Nephron (organoid): Measurements from ENCODE around the gene ADGRF3.

Experiments used
- H3K27ac Mint-ChIP-seq, 3 experiments: 2 replicates each; pipeline ENCODE4 v1.8.0; 2020; ENCODE audit warnings: mixed read lengths in 3 of 3, mild to moderate bottlenecking in 2 of 3, moderate library complexity in 1 of 3
- H3K27me3 Mint-ChIP-seq: 2 replicates; pipeline ENCODE4 v1.8.0; 2021; ENCODE audit warnings: low read depth, mild to moderate bottlenecking, moderate library complexity, mixed read lengths
- H3K36me3 Mint-ChIP-seq: 2 replicates; pipeline ENCODE4 v1.8.0; 2020; ENCODE audit warnings: low read depth, mixed read lengths
- H3K4me1 Mint-ChIP-seq: 2 replicates; pipeline ENCODE4 v1.8.0; 2020; ENCODE audit warnings: mixed read lengths
- H3K4me3 Mint-ChIP-seq, 3 experiments: 2 replicates each; pipeline ENCODE4 v1.8.0; 2020; ENCODE audit warnings: mild to moderate bottlenecking in 3 of 3, mixed read lengths in 3 of 3, moderate library complexity in 2 of 3
- H3K9me3 Mint-ChIP-seq: 2 replicates; pipeline ENCODE4 v1.8.0; 2020; ENCODE audit warnings: mixed read lengths
- CTCF ChIP-seq, 3 experiments: fragments of 200-600 bp; sonication (generic); IDR thresholded peaks; one replicate each; pipeline ENCODE4 v1.5.0; 2021; ENCODE audit warnings: antibody characterized with exemption in 3 of 3; ENCODE audit not compliant: unreplicated experiment in 3 of 3

The ADGRF3 gene

GRCh38 chr2:26318950-26319349 is 27.6 kb downstream of the ADGRF3 start:
- TF ChIP-seq CTCF (IDR thresholded peaks at IDR 0.05; ENCODE audit: unreplicated experiment in 3 of 3): no peak
- Mint-ChIP-seq H3K4me1 (peaks cover 7% of the 10 kb centered on the region), H3K27ac (no peak overlapping the region), H3K27me3 (peaks cover 8% of the 10 kb centered on the region), H3K4me3 (no peak overlapping the region), H3K9me3 (no peaks in the 10 kb centered on the region), H3K36me3 (no peaks in the 10 kb centered on the region)

- Mint-ChIP-seq H3K36me3 (no peaks in the 10 kb centered on the region), H3K4me3 (no peak overlapping the region), H3K27me3 (peaks cover 13% of the 10 kb centered on the region), H3K27ac (peak overlapping the region in 1 of 3 experiments; percentile 76), H3K9me3 (no peaks in the 10 kb centered on the region), H3K4me1 (peaks cover 7% of the 10 kb centered on the region)
- no peak for TF ChIP-seq CTCF (IDR thresholded peaks at IDR 0.05; ENCODE audit: unreplicated experiment in 3 of 3)
These were observed 29.0 kb downstream of the ADGRF3 start for GRCh38 chr2:26317377-26318105.

GRCh38 chr2:26316845-26317244 is 29.7 kb downstream of the ADGRF3 start:
- Mint-ChIP-seq H3K27me3 (peaks cover 13% of the 10 kb centered on the region), H3K9me3 (no peaks in the 10 kb centered on the region), H3K4me3 (no peak overlapping the region), H3K4me1 (peaks cover 7% of the 10 kb centered on the region), H3K36me3 (no peaks in the 10 kb centered on the region), H3K27ac (peak overlapping the region in 1 of 3 experiments; percentile 76)
- no peak for TF ChIP-seq CTCF (IDR thresholded peaks at IDR 0.05; ENCODE audit: unreplicated experiment in 3 of 3)

GRCh38 chr2:26316041-26316440 is 30.5 kb downstream of the ADGRF3 start:
- H3K36me3 Mint-ChIP-seq: no peaks in the 10 kb centered on the region
- TF ChIP-seq CTCF (IDR thresholded peaks at IDR 0.05; ENCODE audit: unreplicated experiment in 3 of 3): no peak
- no peaks in the 10 kb centered on the region for H3K9me3 Mint-ChIP-seq
- peaks cover 7% of the 10 kb centered on the region for H3K4me1 Mint-ChIP-seq
- peaks cover 9% of the 10 kb centered on the region for H3K27me3 Mint-ChIP-seq
- peak overlapping the region in 2 of 3 experiments; percentile 47 to 76 for H3K27ac Mint-ChIP-seq
- H3K4me3 Mint-ChIP-seq: no peak overlapping the region

GRCh38 chr2:26314243-26314642 is 32.3 kb downstream of the ADGRF3 start:
- Mint-ChIP-seq H3K4me3 (no peak overlapping the region), H3K36me3 (no peaks in the 10 kb centered on the region), H3K27ac (no peak overlapping the region), H3K27me3 (peaks cover 9% of the 10 kb centered on the region), H3K4me1 (peaks cover 7% of the 10 kb centered on the region), H3K9me3 (no peaks in the 10 kb centered on the region)
- TF ChIP-seq CTCF (IDR thresholded peaks at IDR 0.05; ENCODE audit: unreplicated experiment in 3 of 3): no peak

- Mint-ChIP-seq H3K27ac (no peak overlapping the region), H3K36me3 (no peaks in the 10 kb centered on the region)
- TF ChIP-seq CTCF (IDR thresholded peaks at IDR 0.05; ENCODE audit: unreplicated experiment in 3 of 3): no peak
These were observed 33.1 kb downstream of the ADGRF3 start for GRCh38 chr2:26313446-26313845.

More at GRCh38 chr2:26313446-26313845, 33.1 kb downstream of the ADGRF3 start:
- Mint-ChIP-seq H3K4me1 (peaks cover 7% of the 10 kb centered on the region), H3K27me3 (peaks cover 9% of the 10 kb centered on the region), H3K4me3 (no peak overlapping the region), H3K9me3 (no peaks in the 10 kb centered on the region)
